OCI-LY1 (cell line): ENCODE measurements around the gene MAPK1IP1L.

ENCODE experiments used
- EZH2 ChIP-seq: fragments of 200-600 bp; sonication (generic), shearing (Covaris generic); IDR thresholded peaks from 2 replicates; pipeline ENCODE4 v1.8.0; 2017; ENCODE audit warnings: borderline replicate concordance, mixed run types, mild to moderate bottlenecking, antibody characterized with exemption, low read length, moderate library complexity, mixed read lengths
- TF ChIP-seq, protein P1 (sequence below): fragments of 200-600 bp; sonication (generic), shearing (Covaris generic); IDR thresholded peaks from 2 replicates; pipeline ENCODE4 v1.5.1; 2017; ENCODE audit warnings: mild to moderate bottlenecking, antibody characterized with exemption, low read length, moderate library complexity, mixed read lengths

- TF ChIP-seq, protein P1, sequence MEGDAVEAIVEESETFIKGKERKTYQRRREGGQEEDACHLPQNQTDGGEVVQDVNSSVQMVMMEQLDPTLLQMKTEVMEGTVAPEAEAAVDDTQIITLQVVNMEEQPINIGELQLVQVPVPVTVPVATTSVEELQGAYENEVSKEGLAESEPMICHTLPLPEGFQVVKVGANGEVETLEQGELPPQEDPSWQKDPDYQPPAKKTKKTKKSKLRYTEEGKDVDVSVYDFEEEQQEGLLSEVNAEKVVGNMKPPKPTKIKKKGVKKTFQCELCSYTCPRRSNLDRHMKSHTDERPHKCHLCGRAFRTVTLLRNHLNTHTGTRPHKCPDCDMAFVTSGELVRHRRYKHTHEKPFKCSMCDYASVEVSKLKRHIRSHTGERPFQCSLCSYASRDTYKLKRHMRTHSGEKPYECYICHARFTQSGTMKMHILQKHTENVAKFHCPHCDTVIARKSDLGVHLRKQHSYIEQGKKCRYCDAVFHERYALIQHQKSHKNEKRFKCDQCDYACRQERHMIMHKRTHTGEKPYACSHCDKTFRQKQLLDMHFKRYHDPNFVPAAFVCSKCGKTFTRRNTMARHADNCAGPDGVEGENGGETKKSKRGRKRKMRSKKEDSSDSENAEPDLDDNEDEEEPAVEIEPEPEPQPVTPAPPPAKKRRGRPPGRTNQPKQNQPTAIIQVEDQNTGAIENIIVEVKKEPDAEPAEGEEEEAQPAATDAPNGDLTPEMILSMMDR = no peak
- TF ChIP-seq EZH2 = no peak
These were observed 4.0 kb upstream of the MAPK1IP1L start for GRCh38 chr14:55047301-55048053.
